A673 (cell line): Measurements from ENCODE around the gene RSKR. TPM values are rescaled to one million over a fixed set of nuclear protein-coding genes. Genes with fewer than 3 reads are reported as not detected.
"Not testable (repeated sequence)": the region's sequence is repeated elsewhere in the genome, so short reads cannot be mapped to it uniquely, and the experiment has no call there.

Experiments used
- BruUV-seq: library from RNA; stranded (reverse); fragments of 400-500 nt; replicated peaks from 2 replicates; lab custom pipeline; 2021; lab: Mats Ljungman, UMichigan
- CTCF ChIA-PET: fragments of 300-600 bp; sonication (Branson Sonifier 250); formaldehyde crosslinking; loops from one replicate; lab custom pipeline; 2022; ENCODE audit warnings: antibody characterized with exemption; lab: Charles Lee
- POLR2A ChIA-PET: fragments of 300-600 bp; sonication (Branson Sonifier 250); formaldehyde crosslinking; loops from one replicate; lab custom pipeline; 2022; ENCODE audit warnings: antibody characterized with exemption; ENCODE audit not compliant: low non-redundant PET; lab: Charles Lee
- DNase-seq: peaks from one replicate; pipeline ENCODE4 v3.0.0-alpha.2; 2015; ENCODE audit warnings: low spot score
- H3K27ac ChIP-seq: fragments of 200-600 bp; sonication (generic); 2 replicates; pipeline ENCODE4 v1.5.1; 2016; ENCODE audit warnings: mixed run types, low read depth, mild to moderate bottlenecking, mixed read lengths, antibody characterized with exemption, low read length; ENCODE audit not compliant: poor library complexity, severe bottlenecking
- H3K27me3 ChIP-seq: fragments of 200-600 bp; sonication (generic); replicated peaks from 2 replicates; pipeline ENCODE4 v1.6.1; 2017; ENCODE audit warnings: mixed run types, low read depth, mild to moderate bottlenecking, mixed read lengths, antibody characterized with exemption, low read length; ENCODE audit not compliant: insufficient read depth, poor library complexity
- H3K36me3 ChIP-seq: fragments of 200-600 bp; sonication (generic); 2 replicates; pipeline ENCODE4 v1.6.1; 2016; ENCODE audit warnings: mixed run types, mild to moderate bottlenecking, mixed read lengths, antibody characterized with exemption, low read length; ENCODE audit not compliant: insufficient read depth, poor library complexity, severe bottlenecking
- H3K4me1 ChIP-seq: fragments of 200-600 bp; sonication (generic); 2 replicates; pipeline ENCODE4 v1.6.1; 2017; ENCODE audit warnings: mixed run types, mild to moderate bottlenecking, mixed read lengths, antibody characterized with exemption, low read length; ENCODE audit not compliant: insufficient read depth, poor library complexity, severe bottlenecking
- H3K4me3 ChIP-seq: fragments of 200-600 bp; sonication (generic); 2 replicates; pipeline ENCODE4 v1.5.1; 2016; ENCODE audit warnings: low read depth, mixed run types, mild to moderate bottlenecking, mixed read lengths, low read length; ENCODE audit not compliant: poor library complexity, severe bottlenecking
- H3K9me3 ChIP-seq: fragments of 200-600 bp; sonication (generic); 2 replicates; pipeline ENCODE4 v1.6.1; 2016; ENCODE audit warnings: mixed run types, low read depth, mild to moderate bottlenecking, mixed read lengths, antibody characterized with exemption, low read length; ENCODE audit not compliant: poor library complexity, severe bottlenecking
- CTCF ChIP-seq: fragments of 300-800, 200-600 bp; sonication (generic); conservative IDR thresholded peaks from 2 replicates; pipeline ENCODE4 v1.5.1; 2017; ENCODE audit warnings: low read depth, mild to moderate bottlenecking, antibody characterized with exemption, low read length, moderate library complexity, mixed read lengths
- EZH2 ChIP-seq: fragments of 200-600 bp; sonication (generic); IDR thresholded peaks from 2 replicates; pipeline ENCODE4 v1.6.1; 2017; ENCODE audit warnings: borderline replicate concordance, low read depth, mild to moderate bottlenecking, mixed read lengths, antibody characterized with exemption, low read length; ENCODE audit not compliant: poor library complexity, severe bottlenecking
- intact Hi-C: fragments of 100-400 bp; cut with micrococcal nuclease; formaldehyde crosslinking; loops from one replicate; pipeline ENCODE4 v1.10.0; 2022; ENCODE audit not compliant: unreplicated experiment
- total RNA-seq: library from RNA; stranded (reverse); gene quantifications from 2 replicates; pipeline ENCODE4 v1.2.3, GENCODE V29; 2021

Gene RSKR
- total RNA-seq, 1 experiment from 2014 or later, result 36.8 TPM

GRCh38 chr17:28612936-28613872 lies 781 bp downstream of the RSKR start:
- peak; percentile 62 for DNase-seq
- intact Hi-C loops, result loop anchor here (1.0 kb wide), 1 partner anchor 119 kb away; no protein-coding TSS in a partner anchor
- CTCF ChIA-PET, result interaction anchor here (0.5 to 1.2 kb wide), 3 partner anchors 14 to 24 kb away, joined by 3 to 4 read pairs (median 3); no protein-coding TSS in a partner anchor

GRCh38 chr17:28612531-28612930 lies 1.5 kb downstream of the RSKR start:
- TF ChIP-seq EZH2, result no peak
- Histone ChIP-seq H3K27me3 (no peaks in the 10 kb centered on the region), H3K4me1 (no peaks in the 10 kb centered on the region), H3K4me3 (no peak overlapping the region), H3K9me3 (no peaks in the 10 kb centered on the region), H3K36me3 (peaks cover 42% of the 10 kb centered on the region), H3K27ac (no peak overlapping the region)
- CTCF ChIA-PET, result interaction anchor here (0.5 to 1.1 kb wide), 2 partner anchors 14 to 24 kb away, joined by 3 to 4 read pairs; no protein-coding TSS in a partner anchor
- intact Hi-C loops, result no loop called here
- no TSS peak for BruUV-seq
- POLR2A ChIA-PET, result no interaction called here
- no peak for DNase-seq

More at GRCh38 chr17:28612936-28613872, 781 bp downstream of the RSKR start:
- POLR2A ChIA-PET, result no interaction called here
- Histone ChIP-seq H3K27ac (no peak overlapping the region), H3K36me3 (peaks cover 45% of the 10 kb centered on the region), H3K27me3 (no peaks in the 10 kb centered on the region), H3K4me3 (no peak overlapping the region), H3K4me1 (no peaks in the 10 kb centered on the region), H3K9me3 (no peaks in the 10 kb centered on the region)
- no TSS peak for BruUV-seq
- TF ChIP-seq CTCF, result peak; percentile 81
- TF ChIP-seq EZH2, result no peak

GRCh38 chr17:28610376-28610775 lies 3.6 kb downstream of the RSKR start:
- H3K27ac ChIP-seq, result no peak overlapping the region
- intact Hi-C loops, result no loop called here
- TF ChIP-seq EZH2 (no peak), CTCF (no peak)
- BruUV-seq, result no TSS peak
- no peaks in the 10 kb centered on the region for H3K27me3 ChIP-seq
- POLR2A ChIA-PET, result no interaction called here
- CTCF ChIA-PET, result no interaction called here
- no peak overlapping the region for H3K4me3 ChIP-seq
- H3K36me3 ChIP-seq, result peaks cover 21% of the 10 kb centered on the region
- H3K4me1 ChIP-seq, result no peaks in the 10 kb centered on the region
- DNase-seq, result no peak
- no peaks in the 10 kb centered on the region for H3K9me3 ChIP-seq

- BruUV-seq, DNase-seq: not testable (repeated sequence)
These were observed 10.0 kb downstream of the RSKR start for GRCh38 chr17:28604031-28604430.

More at GRCh38 chr17:28604031-28604430, 10.0 kb downstream of the RSKR start:
- POLR2A ChIA-PET, intact Hi-C loops, CTCF ChIA-PET, H3K36me3 ChIP-seq, H3K27me3 ChIP-seq, H3K4me3 ChIP-seq, H3K4me1 ChIP-seq, H3K9me3 ChIP-seq, H3K27ac ChIP-seq: not testable (repeated sequence)
